Stimulated activated CD4-positive, alpha-beta T cell treated with anti-CD3 and anti-CD28 coated beads, Interleukin-15, amount 100 ng/mL, for 1 hour (primary cell): ENCODE results near the gene UNC45A.
"Not testable (repeated sequence)": the region's sequence is repeated elsewhere in the genome, so short reads cannot be mapped to it uniquely, and the experiment has no call there.

ENCODE experiments used
- DNase-seq, 2 donors: peaks; one replicate each; pipeline ENCODE4 v3.0.0-alpha.2; 2020; ENCODE audit warnings: low read depth in 1 of 2, low spot score in 1 of 2

Gene UNC45A

DNA sequence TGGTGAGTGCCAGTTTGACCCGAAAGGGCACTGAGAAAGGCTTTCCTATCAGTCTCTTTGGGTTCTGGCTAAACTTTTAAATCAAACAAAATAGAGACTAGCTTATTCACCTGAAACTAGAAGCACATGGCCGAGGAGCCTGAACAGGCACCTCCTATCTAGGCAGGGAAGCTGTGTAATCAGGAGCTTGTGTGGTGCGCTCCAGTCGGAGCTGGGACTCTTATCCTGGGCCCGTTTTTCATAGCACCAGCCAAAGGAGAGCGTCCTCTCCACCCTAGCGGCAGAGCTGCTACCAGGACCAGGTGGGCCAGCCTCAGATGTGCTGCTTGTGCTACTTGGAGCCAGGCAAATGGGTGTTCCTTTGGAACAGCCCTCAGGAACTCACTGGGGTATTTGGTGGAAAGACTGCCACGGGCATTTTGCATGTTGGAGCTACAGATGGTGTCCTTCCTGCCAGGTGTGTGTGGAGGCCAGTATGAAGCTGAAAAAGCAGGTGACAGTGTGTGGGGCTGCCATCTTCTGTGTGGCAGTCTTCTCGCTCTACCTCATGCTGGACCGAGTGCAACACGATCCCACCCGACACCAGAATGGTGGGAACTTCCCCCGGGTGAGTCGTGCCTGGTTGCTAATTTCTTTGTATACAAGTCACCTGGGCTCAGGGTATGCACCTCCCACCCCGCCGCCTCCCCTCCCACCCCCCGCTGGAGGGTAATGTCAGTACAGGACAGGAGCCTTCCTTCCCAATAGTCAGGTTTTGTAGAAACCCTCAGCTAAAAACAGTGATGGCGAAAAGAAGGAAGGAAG lies 31.1 kb upstream of the UNC45A start:
- DNase-seq = no peak

DNA sequence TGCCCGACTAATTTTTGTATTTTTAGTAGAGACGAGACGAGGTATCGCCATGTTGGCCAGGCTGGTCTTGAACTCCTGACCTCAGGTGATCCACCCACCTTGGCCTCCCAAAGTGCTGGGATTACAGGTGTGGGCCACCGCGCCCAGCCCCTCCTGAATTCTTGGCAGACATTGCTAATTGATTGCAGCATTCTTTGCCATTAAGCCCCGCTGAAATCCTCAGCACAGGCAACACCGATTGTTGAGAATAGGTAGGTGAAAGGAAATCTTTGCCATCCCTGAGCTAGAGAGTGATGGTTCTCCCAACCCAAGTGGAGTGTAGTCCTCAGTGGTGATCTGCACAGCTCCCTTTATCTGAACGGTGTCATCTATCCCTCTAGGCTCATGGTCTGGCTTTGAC lies 30.3 kb upstream of the UNC45A start:
- DNase-seq = no peak

DNA sequence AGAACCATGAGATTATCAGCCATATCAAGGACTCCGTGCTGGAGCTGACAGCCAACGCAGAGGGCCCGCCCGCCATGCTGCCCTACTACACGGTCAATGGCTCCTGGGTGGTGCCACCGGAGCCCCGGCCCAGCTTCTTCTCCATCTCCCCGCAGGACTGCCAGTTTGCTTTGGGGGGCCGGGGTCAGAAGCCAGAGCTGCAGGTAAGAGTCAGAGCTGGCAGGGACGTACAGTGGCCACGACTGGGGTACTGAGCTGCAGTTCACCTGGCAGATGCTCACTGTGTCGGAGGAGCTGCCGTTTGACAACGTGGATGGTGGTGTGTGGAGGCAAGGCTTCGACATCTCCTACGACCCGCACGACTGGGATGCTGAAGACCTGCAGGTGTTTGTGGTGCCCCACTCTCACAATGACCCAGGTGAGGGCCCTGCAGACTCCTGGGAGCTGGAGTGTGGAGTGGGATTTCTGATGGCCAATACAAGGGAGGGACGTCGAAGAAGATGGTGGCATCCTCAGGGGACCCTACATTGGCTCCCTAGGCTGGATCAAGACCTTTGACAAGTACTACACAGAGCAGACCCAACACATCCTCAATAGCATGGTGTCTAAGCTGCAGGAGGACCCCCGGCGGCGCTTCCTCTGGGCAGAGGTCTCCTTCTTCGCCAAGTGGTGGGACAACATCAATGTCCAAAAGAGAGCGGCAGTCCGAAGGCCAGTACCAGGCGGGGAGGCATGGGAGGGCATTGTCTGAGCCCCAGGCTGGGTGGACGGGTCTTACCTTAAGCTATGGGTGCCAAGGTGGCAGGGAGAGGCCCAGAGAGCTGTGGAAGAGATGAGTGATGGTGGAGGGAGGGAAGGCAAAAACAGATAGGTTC lies 29.5 kb upstream of the UNC45A start:
- DNase-seq = no peak

DNA sequence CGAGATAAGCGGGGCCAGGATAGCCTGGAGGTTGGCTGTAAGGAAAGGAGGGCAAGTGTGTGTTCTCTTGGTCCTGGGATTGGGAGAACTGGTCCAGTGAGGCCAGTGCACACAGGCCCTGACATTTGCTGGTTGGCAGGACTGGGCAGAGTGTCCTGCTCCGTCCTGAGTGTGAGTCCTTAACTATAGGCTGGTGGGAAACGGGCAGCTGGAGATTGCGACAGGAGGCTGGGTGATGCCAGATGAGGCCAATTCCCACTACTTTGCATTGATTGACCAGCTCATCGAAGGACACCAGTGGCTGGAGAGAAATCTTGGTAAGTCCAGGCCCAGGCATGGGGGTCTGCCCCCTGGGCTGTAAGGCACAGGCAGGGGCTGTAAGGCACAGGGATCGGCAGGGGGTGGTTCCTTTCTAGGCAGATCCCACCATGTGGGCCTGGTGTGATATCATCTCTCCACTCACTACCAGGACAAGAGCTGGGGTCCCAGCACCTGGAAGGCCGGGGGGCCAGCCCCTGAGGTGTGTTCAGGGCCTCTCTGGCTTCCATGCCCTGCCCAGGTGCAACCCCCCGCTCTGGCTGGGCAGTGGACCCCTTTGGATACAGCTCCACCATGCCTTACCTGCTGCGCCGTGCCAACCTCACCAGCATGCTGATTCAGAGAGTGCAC lies 28.8 kb upstream of the UNC45A start:
- DNase-seq = no peak

DNA sequence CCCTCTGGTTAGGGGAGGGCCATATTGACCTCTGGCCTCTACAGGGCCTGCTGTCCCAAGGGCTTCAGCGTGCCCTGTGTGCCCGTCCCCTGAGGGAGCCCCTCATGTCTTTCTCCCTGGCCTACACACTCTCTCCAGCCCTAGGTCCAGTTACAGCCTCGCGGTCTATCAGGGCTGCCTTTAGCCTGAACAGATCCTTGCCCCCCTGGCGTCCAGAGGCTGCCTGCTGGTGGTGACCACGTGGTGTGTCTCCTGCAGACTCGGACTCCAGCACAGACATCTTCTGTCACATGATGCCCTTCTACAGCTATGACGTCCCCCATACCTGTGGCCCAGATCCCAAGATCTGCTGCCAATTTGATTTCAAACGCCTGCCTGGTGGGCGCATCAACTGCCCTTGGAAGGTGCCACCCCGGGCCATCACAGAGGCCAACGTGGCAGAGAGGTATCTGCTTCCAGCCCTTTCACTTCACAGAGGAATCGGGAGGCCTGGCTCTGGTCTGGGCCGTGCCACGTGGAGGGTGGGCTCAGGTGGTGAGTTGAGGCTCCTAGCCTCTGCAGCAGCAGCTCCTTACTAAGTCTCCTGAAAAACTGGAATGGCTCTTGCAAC lies 27.9 kb upstream of the UNC45A start:
- no peak for DNase-seq

DNA sequence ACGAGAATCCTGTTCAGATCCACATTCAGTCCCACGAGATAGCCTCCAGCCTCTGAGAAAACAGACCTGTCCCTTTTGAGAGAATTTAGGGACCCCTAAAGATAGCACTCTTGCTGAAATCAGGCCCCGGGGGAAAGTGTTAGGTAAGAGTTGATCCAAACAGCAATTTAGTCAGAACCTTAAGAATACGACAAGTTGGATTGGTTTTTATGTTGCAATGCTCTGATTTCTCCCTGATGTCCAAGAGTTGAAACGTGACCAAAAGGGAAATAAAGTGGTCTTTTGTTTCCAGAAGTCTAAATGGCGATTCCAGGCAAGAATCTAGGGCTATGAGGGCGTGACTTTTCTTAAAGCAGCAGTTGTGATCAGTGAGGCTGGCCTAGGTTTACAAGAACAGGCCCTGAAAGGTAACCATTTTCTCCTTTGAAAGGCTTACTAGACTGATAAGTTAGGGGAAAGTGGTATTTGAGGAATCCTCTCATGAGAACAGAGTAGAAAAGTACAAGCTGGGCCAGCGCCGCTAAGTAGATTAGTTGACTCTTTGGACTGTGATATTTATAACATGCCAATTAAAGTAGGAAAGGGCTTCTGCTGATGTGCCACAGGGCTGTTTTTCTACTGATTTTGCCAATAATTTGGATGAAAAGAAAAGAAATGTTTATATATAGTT lies 27.1 kb upstream of the UNC45A start:
- DNase-seq = no peak

DNA sequence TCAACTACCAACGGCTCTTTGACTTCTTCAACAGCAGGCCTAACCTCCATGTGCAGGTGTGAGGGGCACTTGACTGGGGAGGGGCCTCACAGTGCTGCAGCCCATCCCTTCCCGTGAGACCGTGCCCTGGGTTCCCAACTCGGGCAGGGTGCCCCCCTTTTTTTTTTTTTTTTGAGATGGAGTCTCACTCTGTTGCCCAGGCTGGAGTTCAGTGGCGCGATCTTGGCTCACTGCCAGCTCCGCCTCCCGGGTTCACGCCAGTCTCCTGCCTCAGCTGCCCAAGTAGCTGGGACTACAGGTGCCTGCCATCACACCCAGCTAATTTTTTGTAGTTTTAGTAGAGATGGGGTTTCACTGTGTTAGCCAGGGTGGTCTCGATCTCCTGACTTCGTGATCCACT lies 25.6 kb upstream of the UNC45A start:
- DNase-seq = not testable (repeated sequence)

DNA sequence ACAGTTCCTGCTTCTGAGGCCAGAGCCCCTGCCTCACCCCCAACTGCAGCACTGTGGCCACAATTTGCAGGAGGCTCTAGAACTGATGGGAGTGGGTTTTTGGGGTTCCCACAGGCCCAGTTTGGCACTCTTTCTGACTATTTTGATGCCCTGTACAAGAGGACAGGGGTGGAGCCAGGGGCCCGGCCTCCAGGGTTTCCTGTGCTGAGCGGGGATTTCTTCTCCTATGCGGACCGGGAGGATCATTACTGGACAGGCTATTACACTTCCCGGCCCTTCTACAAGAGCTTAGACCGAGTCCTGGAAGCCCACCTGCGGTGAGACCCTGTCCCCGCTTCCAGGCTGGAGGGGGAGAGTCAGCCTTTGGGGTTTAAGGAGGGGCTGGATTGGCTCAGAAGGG lies 25.1 kb upstream of the UNC45A start:
- DNase-seq = no peak

DNA sequence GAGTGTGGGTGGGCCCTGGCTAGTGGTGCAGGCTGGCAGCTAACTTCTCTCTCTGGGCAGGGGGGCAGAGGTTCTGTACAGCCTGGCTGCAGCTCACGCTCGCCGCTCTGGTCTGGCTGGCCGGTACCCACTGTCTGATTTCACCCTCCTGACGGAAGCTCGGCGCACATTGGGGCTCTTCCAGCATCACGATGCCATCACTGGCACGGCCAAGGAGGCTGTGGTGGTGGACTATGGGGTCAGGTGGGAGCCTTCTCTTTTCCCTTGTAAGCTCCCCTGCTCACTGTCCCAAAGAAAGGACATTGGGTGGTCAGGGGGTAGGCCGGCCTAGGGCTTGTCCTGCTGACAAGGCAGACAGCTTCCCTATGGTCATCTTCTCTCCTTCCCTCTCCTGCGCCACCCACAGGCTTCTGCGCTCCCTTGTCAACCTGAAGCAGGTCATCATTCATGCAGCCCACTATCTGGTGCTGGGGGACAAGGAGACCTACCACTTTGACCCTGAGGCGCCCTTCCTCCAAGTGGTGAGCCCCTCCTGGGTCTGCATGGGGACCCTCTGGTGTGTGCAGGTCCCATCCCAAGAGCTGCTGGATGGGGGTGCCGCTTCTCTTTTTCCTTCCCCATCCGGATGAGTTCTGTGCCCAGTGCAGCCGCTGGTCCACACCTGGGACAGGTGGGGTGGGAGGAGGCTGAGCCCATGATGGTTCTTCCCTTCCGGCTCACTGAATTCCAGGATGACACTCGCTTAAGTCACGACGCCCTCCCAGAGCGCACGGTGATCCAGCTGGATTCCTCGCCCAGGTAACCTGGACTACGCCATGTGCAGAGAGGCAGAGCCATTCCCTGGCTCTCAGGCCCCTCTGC lies 24.4 kb upstream of the UNC45A start:
- DNase-seq = no peak

DNA sequence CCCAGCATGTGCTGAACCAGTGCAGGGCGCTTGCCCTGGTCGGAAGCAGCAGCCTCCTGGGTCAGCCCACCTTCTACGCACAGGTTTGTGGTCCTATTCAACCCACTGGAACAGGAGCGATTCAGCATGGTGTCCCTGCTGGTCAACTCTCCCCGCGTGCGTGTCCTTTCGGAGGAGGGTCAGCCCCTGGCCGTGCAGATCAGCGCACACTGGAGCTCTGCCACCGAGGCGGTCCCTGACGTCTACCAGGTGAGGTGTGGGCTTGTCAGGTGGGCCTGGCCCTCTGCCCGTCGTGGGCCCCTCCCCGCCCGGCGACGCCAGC lies 23.8 kb upstream of the UNC45A start:
- no peak for DNase-seq

DNA sequence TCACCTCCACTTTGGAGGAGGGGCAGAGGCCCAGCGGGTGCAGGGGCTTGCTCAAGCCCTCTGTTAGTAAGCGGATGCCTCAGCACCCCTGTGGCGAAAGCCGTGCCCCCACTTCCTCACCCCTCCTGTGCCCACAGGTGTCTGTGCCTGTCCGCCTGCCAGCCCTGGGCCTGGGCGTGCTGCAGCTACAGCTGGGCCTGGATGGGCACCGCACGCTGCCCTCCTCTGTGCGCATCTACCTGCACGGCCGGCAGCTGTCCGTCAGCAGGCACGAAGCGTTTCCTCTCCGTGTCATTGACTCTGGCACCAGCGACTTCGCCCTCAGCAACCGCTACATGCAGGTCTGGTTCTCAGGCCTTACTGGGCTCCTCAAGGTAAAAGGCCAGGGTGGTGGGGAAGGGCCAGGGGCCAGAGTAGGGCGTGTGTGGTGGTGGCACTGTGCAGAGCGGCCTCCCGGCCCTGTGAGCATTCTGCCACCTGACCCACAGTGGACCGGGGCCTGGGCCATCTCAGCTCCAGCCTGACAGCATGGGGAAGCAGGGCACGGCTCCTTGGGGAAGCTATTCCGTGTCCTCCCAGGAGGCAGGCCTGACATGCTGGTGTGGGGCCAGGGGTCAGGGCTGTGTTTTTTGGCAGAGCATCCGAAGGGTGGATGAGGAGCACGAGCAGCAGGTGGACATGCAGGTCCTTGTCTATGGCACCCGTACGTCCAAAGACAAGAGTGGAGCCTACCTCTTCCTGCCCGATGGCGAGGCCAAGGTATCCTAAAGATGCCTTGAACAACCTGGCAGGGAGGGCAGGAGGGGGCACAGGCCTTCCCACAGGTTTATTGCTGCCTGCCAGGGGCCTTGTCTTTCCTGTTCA lies 22.9 kb upstream of the UNC45A start:
- DNase-seq = no peak

DNA sequence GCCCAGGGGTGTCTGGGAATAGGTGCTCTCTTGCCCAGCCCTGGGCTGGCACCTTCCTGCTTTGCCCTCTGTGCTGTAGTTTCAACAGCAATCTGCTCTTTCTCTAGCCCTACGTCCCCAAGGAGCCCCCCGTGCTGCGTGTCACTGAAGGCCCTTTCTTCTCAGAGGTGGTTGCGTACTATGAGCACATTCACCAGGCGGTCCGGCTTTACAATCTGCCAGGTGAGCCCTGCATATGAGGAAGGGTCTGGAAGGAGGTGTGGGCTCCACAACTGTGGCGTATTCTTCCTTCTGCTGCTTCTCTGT lies 22.4 kb upstream of the UNC45A start:
- no peak for DNase-seq

DNA sequence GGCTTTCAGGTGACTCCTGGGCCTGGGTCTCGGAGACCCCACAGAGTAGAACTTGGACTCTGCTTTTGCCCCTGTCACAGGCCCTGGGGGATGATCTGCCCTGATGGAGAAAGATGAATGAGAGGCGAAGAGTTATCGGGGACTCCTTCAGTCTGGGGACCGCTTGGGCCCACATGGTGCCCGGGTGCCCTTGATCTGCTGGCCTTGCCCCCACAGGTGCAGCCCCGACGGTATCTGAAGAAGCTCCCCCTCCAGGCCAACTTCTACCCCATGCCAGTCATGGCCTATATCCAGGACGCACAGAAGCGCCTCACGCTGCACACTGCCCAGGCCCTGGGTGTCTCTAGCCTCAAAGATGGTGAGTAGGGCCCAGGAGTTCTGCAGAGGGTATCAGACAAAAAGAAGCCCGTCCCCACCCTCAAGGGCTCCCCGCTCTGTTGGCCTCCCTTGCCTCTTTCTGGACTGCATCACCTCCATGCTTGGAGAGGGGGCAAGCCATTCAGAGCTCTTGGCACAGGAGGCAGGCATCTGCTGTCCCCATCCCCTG lies 21.6 kb upstream of the UNC45A start:
- no peak for DNase-seq

DNA sequence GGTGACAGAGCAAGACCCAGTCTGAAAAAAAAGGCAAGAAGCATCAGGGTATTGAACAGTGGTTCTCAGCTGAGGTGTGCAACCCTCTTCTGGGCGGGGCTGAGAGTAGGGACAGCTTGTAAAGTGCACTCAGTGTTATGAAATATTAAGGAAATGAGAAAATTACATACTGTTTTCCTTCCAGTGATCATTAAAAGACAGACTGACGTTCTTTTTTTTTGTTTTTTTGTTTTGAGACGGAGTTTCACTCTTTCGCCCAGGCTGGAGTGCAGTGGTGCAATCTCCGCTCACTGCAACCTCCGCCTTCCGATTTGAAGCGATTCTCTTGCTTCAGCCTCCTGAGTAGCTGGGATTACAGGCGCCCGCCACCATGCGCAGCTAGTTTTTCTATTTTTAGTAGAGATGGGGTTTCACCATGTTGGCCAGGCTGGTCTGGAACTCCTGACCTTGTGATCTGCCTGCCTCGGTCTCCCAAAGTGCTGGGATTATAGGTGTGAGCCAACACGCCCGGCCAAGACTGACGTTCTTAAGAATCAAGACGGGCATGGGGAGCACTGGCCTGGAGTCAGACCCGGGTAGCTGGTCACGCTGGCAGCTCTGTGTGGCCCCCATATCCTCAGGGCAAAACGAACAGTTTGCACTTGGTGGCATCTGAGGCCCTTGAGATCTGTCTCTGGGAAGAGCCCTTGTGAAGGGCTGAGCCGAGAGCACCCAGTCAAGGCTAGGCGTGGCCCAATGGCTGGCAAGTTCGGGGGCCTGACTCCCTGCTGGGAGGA lies 20.6 kb upstream of the UNC45A start:
- DNase-seq = no peak

DNA sequence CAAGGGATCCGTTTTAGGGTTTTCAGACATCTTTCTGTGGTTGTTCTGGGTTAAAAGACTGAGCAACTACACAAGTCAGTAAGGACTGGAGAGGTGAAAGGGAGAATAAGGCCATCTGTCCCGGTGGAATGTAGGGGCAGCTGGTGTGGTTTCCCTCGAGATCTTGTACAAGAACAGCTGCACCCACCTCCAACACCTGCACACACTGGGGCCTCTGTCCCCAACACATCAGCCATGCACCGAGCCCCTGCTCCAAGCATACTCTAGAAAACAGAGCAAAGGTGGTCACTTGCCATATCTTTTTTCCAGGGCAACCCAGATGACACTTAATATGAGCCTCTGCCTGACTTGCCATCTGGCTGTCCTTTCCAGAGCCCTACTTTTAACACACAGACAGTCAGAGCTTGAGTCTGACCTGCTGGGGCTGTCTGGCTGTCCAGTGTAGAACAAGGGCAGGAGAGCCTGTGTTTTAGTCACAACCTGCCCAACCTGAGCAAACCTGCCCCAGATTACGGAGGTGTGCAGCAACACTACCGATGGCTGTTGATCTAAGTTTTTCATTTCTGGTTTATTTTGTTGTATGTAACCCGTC lies 19.8 kb upstream of the UNC45A start:
- DNase-seq = no peak

DNA sequence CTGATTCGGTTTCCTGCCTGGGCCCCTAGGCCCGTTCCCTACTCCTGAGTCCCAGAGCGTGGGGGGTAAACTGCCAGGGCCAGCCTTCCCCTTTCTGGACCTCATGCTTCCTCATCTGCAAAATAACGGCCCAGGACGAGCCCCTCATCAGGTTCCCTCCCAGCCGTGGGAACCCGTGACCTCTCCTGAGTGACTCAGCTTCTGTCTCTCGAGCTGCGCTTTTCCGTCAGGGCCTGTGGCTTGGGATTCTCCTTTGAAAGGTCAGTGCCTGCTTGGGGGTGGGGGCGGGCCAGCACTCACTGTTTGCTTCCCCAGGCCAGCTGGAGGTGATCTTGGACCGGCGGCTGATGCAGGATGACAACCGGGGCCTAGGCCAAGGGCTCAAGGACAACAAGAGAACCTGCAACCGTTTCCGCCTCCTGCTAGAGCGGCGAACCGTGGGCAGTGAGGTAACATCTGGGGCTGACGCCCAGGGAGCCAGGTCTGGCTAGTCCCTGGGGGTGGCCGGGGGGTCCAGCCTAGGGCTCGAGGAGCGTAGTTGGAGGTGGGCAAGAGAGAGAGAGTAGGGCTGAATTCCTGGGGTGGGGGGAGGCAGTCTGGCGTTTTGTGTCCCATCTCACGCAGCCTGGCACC lies 19.2 kb upstream of the UNC45A start:
- no peak for DNase-seq

DNA sequence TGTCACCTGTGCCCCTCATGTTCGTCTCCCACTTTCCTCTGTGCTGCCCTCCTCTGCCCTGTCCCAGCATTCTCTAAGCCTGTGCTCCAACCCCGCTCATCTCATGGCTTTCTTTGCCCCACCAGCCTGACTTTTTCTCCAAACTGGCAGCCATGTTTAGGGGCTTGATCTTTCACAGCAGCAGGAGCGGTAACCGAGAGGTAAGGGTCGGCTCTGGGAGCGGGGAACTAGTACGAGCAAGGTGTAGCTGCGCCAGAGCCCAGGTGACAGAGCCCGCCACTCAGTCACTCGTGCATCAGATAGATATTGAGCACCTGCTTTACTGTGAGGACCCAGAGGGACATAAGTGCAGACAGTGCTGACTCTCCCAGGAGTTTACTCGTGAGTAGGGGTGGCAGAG lies 18.6 kb upstream of the UNC45A start:
- DNase-seq = no peak

DNA sequence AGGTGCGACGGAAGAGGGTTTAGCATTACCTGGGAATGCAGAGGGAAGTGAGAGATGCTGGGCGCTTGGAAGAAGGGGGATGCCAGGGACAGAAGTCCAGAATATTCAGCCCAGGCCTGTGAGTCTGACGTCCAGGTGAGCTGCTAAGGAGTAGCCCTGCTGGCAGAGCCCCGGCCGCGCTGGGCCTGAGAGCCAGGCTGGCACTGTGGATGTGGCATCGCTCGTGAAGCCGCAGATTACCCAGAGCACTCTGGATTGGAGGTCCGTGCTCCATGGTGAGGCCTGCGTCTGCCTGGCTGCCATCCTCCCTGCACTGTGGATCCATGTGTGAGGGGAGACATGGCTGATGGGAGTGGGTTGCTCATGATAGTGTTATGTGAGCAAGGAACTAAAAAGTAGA lies 17.5 kb upstream of the UNC45A start:
- DNase-seq = no peak
